ENCODE measurements around the gene DCTN3. TPM values are rescaled to one million over a fixed set of nuclear protein-coding genes. Genes with fewer than 3 reads are reported as not detected.
A peak's percentile ranks its signal among the peaks of the same experiment; 100 is the strongest.

DCTN3 gene
- total RNA-seq, 2 donors from 2014 or later: 65.2 to 76.3 TPM

GRCh38 chr9:34589636-34590380 lies 30.5 kb downstream of the DCTN3 start, which contains the start of gene CNTFR:
CNTFR (minus strand) TSS chr9:34589724; CDS start chr9:34568981, 20,743 bp downstream.
- Histone ChIP-seq H3K27ac (no peak within 1 kb of the TSS), H3K9me3 (no peaks in the 10 kb centered on the region), H3K9ac (ENCODE audit: low read depth in 2 of 2, low read length in 2 of 2) (peak within 1 kb of the TSS; percentile 40 to 41), H3K36me3 (no peaks in the 10 kb centered on the region), H3K4me3 (peak within 1 kb of the TSS; percentile 26), H3K4me1 (peaks cover 18% of the 10 kb centered on the region), H3K27me3 (peaks cover 60% of the 10 kb centered on the region)
- intact Hi-C loops (cut with DNase I): loop anchor here (2.0 to 5.0 kb wide), 3 partner anchors 41 to 183 kb away; no protein-coding TSS in a partner anchor
- DNase-seq: peak; percentile 34
- TF ChIP-seq CTCF (IDR thresholded peaks at IDR 0.05): no peak

- TF ChIP-seq CTCF (IDR thresholded peaks at IDR 0.05): no peak
- no peak for DNase-seq
- Histone ChIP-seq H3K27me3 (peaks cover 60% of the 10 kb centered on the region), H3K9me3 (no peaks in the 10 kb centered on the region), H3K27ac (no peak overlapping the region), H3K4me3 (peak overlapping the region; percentile 26), H3K4me1 (peaks cover 18% of the 10 kb centered on the region), H3K36me3 (no peaks in the 10 kb centered on the region), H3K9ac (ENCODE audit: low read depth in 2 of 2, low read length in 2 of 2) (no peak overlapping the region)
- intact Hi-C loops (cut with DNase I): no loop called here
Observed at GRCh38 chr9:34588671-34589635, 31.3 kb downstream of the DCTN3 start.

GRCh38 chr9:34587271-34587670 lies 33.0 kb downstream of the DCTN3 start:
- Histone ChIP-seq H3K9ac (ENCODE audit: low read depth in 2 of 2, low read length in 2 of 2) (no peak overlapping the region), H3K4me1 (peaks cover 18% of the 10 kb centered on the region), H3K27ac (no peak overlapping the region), H3K36me3 (no peaks in the 10 kb centered on the region), H3K27me3 (peaks cover 47% of the 10 kb centered on the region), H3K9me3 (no peaks in the 10 kb centered on the region), H3K4me3 (no peak overlapping the region)
- TF ChIP-seq CTCF (IDR thresholded peaks at IDR 0.05): no peak
- intact Hi-C loops (cut with DNase I): no loop called here
- no peak for DNase-seq

- Histone ChIP-seq H3K27ac (no peak overlapping the region), H3K36me3 (no peaks in the 10 kb centered on the region)
Observed at GRCh38 chr9:34585946-34586669, 34.2 kb downstream of the DCTN3 start.

More at GRCh38 chr9:34585946-34586669, 34.2 kb downstream of the DCTN3 start:
- no peak for TF ChIP-seq CTCF (IDR thresholded peaks at IDR 0.05)
- H3K4me3 ChIP-seq: no peak overlapping the region
- no peak for DNase-seq
- H3K9ac ChIP-seq (ENCODE audit: low read depth in 2 of 2, low read length in 2 of 2): no peak overlapping the region
- H3K27me3 ChIP-seq: peaks cover 42% of the 10 kb centered on the region
- no peaks in the 10 kb centered on the region for H3K9me3 ChIP-seq
- H3K4me1 ChIP-seq: peaks cover 10% of the 10 kb centered on the region
- intact Hi-C loops (cut with DNase I): no loop called here
